HepG2 (cell line): ENCODE results near the gene HECTD2. TPM values are rescaled to one million over a fixed set of nuclear protein-coding genes. Genes with fewer than 3 reads are reported as not detected.

Source experiments
- ATAC-seq: fragments of 200-7000 bp; cut with Tn5 transposase; 3 replicates; pipeline ENCODE4 v1.9.1; 2020; ENCODE audit warnings: mild to moderate bottlenecking, moderate library complexity
- BruUV-seq: library from RNA; stranded (reverse); fragments of 400-500 nt; replicated peaks from 2 replicates; lab custom pipeline; 2021; lab: Mats Ljungman, UMichigan
- CTCF ChIA-PET: fragments of 300-600 bp; formaldehyde crosslinking; extraction: SDS; loops from one replicate; lab custom pipeline; 2021; ENCODE audit warnings: low total read pairs, inconsistent platforms, low intra/inter-chr PET ratio; lab: Yijun Ruan, JAX
- POLR2A ChIA-PET: fragments of 350-600 bp; sonication (Branson Sonifier 250); formaldehyde crosslinking; loops from one replicate; lab custom pipeline; 2020; ENCODE audit warnings: antibody characterized with exemption, inconsistent platforms; lab: Yijun Ruan, JAX
- DNase-seq: peaks from one replicate; pipeline ENCODE4 v3.0.0-alpha.2; 2015; ENCODE audit warnings: low spot score
- FAIRE-seq: peaks from 3 replicates; lab custom pipeline; 2011; peaks lifted over from hg19 to GRCh38; lab: Jason Lieb, UNC
- H2AFZ ChIP-seq: one replicate; pipeline ENCODE4 v1.6.1; 2011; ENCODE audit warnings: low read length, inconsistent platforms
- H3K27ac ChIP-seq: fragments of 300-600 bp; 3 replicates; pipeline ENCODE4 v1.8.0; 2011; ENCODE audit warnings: mixed run types, mild to moderate bottlenecking, mixed read lengths, low read length, inconsistent platforms; ENCODE audit not compliant: insufficient read depth; ENCODE audit errors: extremely low read length
- H3K27me3 ChIP-seq, 2 experiments: fragments of 200-600 bp in 1 of 2; 2 replicates in 1 of 2; 3 replicates in 1 of 2; pipeline versions ENCODE4 v1.6.0 to v1.8.0; 2011; ENCODE audit warnings: low read length in 2 of 2, mild to moderate bottlenecking in 2 of 2, moderate library complexity in 2 of 2, inconsistent platforms in 1 of 2; ENCODE audit not compliant: insufficient read depth in 2 of 2, control insufficient read depth in 1 of 2
- H3K36me3 ChIP-seq, 2 experiments: fragments of 200-600 bp in 1 of 2; replicated peaks in 1 of 2; 2 replicates in 1 of 2; 3 replicates in 1 of 2; pipeline versions ENCODE4 v1.5.1 to v1.8.0; 2011; ENCODE audit warnings: low read length in 2 of 2, inconsistent platforms in 1 of 2; ENCODE audit not compliant: insufficient read depth in 2 of 2, control insufficient read depth in 1 of 2
- H3K4me1 ChIP-seq: 2 replicates; pipeline ENCODE4 v1.5.1; 2012; ENCODE audit warnings: low read length, inconsistent platforms; ENCODE audit not compliant: insufficient read depth
- H3K4me2 ChIP-seq: 2 replicates; pipeline ENCODE4 v1.6.0; 2011; ENCODE audit warnings: low read depth, low read length, inconsistent platforms
- H3K4me3 ChIP-seq, 3 experiments: fragments of 200-600 bp in 1 of 3; sonication (generic), shearing (Covaris generic) in 1 of 3; replicated peaks in 1 of 3; 2 replicates each; pipeline ENCODE4 v1.5.1; 2011 to 2016; ENCODE audit warnings: low read length in 3 of 3, inconsistent platforms in 2 of 3, low read depth in 2 of 3, mild to moderate bottlenecking in 2 of 3, control low read depth in 1 of 3, mixed read lengths in 1 of 3; ENCODE audit not compliant: insufficient read depth in 1 of 3
- H3K79me2 ChIP-seq: one replicate; pipeline ENCODE4 v1.6.1; 2011; ENCODE audit warnings: low read length, inconsistent platforms; ENCODE audit not compliant: insufficient read depth
- H3K9ac ChIP-seq: 2 replicates; pipeline ENCODE4 v1.6.0; 2011; ENCODE audit warnings: mild to moderate bottlenecking, low read depth, low read length, inconsistent platforms; ENCODE audit not compliant: insufficient read depth
- H3K9me3 ChIP-seq: 2 replicates; pipeline ENCODE4 v1.5.1; 2012; ENCODE audit warnings: mild to moderate bottlenecking, low read length
- H4K20me1 ChIP-seq: 2 replicates; pipeline ENCODE4 v1.6.0; 2011; ENCODE audit warnings: inconsistent platforms, mild to moderate bottlenecking, low read length, moderate library complexity; ENCODE audit not compliant: insufficient read depth
- FOXM1 ChIP-seq: sonication (generic); formaldehyde crosslinking; IDR thresholded peaks from 2 replicates; pipeline ENCODE4 v1.5.0; 2020; ENCODE audit warnings: missing genetic modification reagents
- HNRNPL ChIP-seq: fragments of 200-400 bp; formaldehyde crosslinking; IDR thresholded peaks from 2 replicates; pipeline ENCODE4 v1.6.1; 2017; ENCODE audit warnings: mild to moderate bottlenecking, low read depth, low read length
- MLXIP ChIP-seq: sonication (generic); formaldehyde crosslinking; IDR thresholded peaks from 2 replicates; pipeline ENCODE4 v1.9.0; 2021; ENCODE audit warnings: missing genetic modification reagents, borderline replicate concordance
- NFE2L2 ChIP-seq: fragments of 150-350 bp; IDR thresholded peaks from 2 replicates; pipeline ENCODE4 v1.6.1; 2014; ENCODE audit warnings: low read length
- PAF1 ChIP-seq: IDR thresholded peaks from 2 replicates; pipeline ENCODE4 v1.6.1; 2016; ENCODE audit warnings: missing genetic modification reagents, missing compliant biosample characterization
- PHF21A ChIP-seq: sonication (generic); formaldehyde crosslinking; IDR thresholded peaks from 2 replicates; pipeline ENCODE4 v1.5.0; 2020; ENCODE audit warnings: mild to moderate bottlenecking, missing genetic modification reagents
- SP1 ChIP-seq, 2 experiments: fragments of 450-650 bp in 1 of 2; sonication (generic) in 1 of 2; formaldehyde crosslinking in 1 of 2; IDR thresholded peaks; 2 replicates each; pipeline versions ENCODE4 v1.4.0 to v1.6.1; 2016 to 2020; ENCODE audit warnings: missing genetic modification reagents in 1 of 2
- SRSF1 ChIP-seq: fragments of 200-400 bp; formaldehyde crosslinking; optimal IDR thresholded peaks from 2 replicates; pipeline ENCODE3; 2017; ENCODE audit warnings: mild to moderate bottlenecking, low read depth, low read length, moderate library complexity
- ZNF564 ChIP-seq: sonication (generic); formaldehyde crosslinking; IDR thresholded peaks from 2 replicates; pipeline ENCODE4 v1.8.1; 2023; ENCODE audit warnings: mild to moderate bottlenecking, missing genetic modification reagents
- ZNF607 ChIP-seq: sonication (generic); formaldehyde crosslinking; IDR thresholded peaks from 2 replicates; pipeline ENCODE4 v1.5.1; 2020; ENCODE audit warnings: missing genetic modification reagents, mild to moderate bottlenecking, borderline replicate concordance
- WGBS: methylation state at CpG from one replicate; pipeline ENCODE4 v1.1.6; 2017; ENCODE audit warnings: low lambda C conversion rate; 5-methylcytosine and 5-hydroxymethylcytosine counted together
- in situ Hi-C: cut with HindIII; loops from 2 replicates; pipeline ENCODE4 v1.10.0; 2017; ENCODE audit warnings: low pct_unique_long_range_greater_than_20kb; ENCODE audit not compliant: extremely low pct_ligation_motif_present
- intact Hi-C: fragments of 100-400 bp; cut with micrococcal nuclease; formaldehyde crosslinking; loops from one replicate; pipeline ENCODE4 v1.10.0; 2022; ENCODE audit not compliant: unreplicated experiment
- polyA plus RNA-seq, 8 experiments: library from polyadenylated mRNA; depleted of rRNA in 3 of 8; stranded (reverse) in 7 of 8; unstranded in 1 of 8; fragments of >200 nt; fragmentation: Illumina TruSeq in 4 of 8; extraction: Trizol in 4 of 8; gene quantifications; 2 replicates each; pipeline versions ENCODE4 v1.2.1 to v1.2.3, GENCODE V29; 2011 to 2016; ENCODE audit warnings: low read depth in 4 of 8, missing spikeins in 1 of 8, mixed read lengths in 1 of 8; ENCODE audit not compliant: insufficient read depth in 1 of 8
- total RNA-seq, 5 experiments: library from RNA; depleted of rRNA; stranded (reverse); fragments of >200 nt; fragmentation: Illumina TruSeq; extraction: Trizol; gene quantifications; 2 replicates each; pipeline ENCODE4 v1.2.3, GENCODE V29; 2016; ENCODE audit warnings: low read depth in 1 of 5
- TF ChIP-seq, protein P1 (sequence below): sonication (generic); formaldehyde crosslinking; IDR thresholded peaks from 2 replicates; pipeline ENCODE4 v1.5.0; 2020; ENCODE audit warnings: mild to moderate bottlenecking, missing genetic modification reagents, borderline replicate concordance
- TF ChIP-seq, protein P2 (sequence below): sonication (generic); formaldehyde crosslinking; IDR thresholded peaks from 2 replicates; pipeline ENCODE4 v1.4.0; 2020; ENCODE audit warnings: missing genetic modification reagents

The HECTD2 gene
- total and polyA plus RNA-seq, 2 of the 13 experiments (the other 11 are each of a cell fraction or from before 2014, with no cell fraction given): 3.2 to 5.2 TPM

- no peaks in the 10 kb centered on the region for H3K27me3 ChIP-seq
- POLR2A ChIA-PET: no interaction called here
- DNase-seq (no peak), FAIRE-seq (no peak), ATAC-seq (no peak)
- H2AFZ ChIP-seq: no peak overlapping the region
- in situ Hi-C loops (no loop called here), intact Hi-C loops (no loop called here)
- TF ChIP-seq SRSF1 (no peak), PHF21A (CRISPR knock-in tag) (no peak), SP1 (IDR thresholded peaks at IDR 0.05) (no peak), SP1 (CRISPR knock-in tag; IDR thresholded peaks at IDR 0.05) (no peak), HNRNPL (no peak), ZNF607 (CRISPR knock-in tag) (no peak), FOXM1 (CRISPR knock-in tag) (no peak), ZNF564 (CRISPR knock-in tag) (no peak), PAF1 (CRISPR knock-in tag) (no peak), NFE2L2 (no peak), MLXIP (CRISPR knock-in tag) (no peak)
- TF ChIP-seq, protein P1, sequence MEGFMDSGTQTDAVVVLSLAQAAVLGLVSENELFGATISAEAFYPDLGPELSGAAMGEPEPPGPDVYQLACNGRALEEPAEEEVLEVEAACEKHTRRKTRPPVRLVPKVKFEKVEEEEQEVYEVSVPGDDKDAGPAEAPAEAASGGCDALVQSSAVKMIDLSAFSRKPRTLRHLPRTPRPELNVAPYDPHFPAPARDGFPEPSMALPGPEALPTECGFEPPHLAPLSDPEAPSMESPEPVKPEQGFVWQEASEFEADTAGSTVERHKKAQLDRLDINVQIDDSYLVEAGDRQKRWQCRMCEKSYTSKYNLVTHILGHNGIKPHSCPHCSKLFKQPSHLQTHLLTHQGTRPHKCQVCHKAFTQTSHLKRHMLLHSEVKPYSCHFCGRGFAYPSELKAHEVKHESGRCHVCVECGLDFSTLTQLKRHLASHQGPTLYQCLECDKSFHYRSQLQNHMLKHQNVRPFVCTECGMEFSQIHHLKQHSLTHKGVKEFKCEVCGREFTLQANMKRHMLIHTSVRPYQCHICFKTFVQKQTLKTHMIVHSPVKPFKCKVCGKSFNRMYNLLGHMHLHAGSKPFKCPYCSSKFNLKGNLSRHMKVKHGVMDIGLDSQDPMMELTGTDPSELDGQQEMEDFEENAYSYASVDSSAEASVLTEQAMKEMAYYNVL: no peak
- TF ChIP-seq, protein P2, sequence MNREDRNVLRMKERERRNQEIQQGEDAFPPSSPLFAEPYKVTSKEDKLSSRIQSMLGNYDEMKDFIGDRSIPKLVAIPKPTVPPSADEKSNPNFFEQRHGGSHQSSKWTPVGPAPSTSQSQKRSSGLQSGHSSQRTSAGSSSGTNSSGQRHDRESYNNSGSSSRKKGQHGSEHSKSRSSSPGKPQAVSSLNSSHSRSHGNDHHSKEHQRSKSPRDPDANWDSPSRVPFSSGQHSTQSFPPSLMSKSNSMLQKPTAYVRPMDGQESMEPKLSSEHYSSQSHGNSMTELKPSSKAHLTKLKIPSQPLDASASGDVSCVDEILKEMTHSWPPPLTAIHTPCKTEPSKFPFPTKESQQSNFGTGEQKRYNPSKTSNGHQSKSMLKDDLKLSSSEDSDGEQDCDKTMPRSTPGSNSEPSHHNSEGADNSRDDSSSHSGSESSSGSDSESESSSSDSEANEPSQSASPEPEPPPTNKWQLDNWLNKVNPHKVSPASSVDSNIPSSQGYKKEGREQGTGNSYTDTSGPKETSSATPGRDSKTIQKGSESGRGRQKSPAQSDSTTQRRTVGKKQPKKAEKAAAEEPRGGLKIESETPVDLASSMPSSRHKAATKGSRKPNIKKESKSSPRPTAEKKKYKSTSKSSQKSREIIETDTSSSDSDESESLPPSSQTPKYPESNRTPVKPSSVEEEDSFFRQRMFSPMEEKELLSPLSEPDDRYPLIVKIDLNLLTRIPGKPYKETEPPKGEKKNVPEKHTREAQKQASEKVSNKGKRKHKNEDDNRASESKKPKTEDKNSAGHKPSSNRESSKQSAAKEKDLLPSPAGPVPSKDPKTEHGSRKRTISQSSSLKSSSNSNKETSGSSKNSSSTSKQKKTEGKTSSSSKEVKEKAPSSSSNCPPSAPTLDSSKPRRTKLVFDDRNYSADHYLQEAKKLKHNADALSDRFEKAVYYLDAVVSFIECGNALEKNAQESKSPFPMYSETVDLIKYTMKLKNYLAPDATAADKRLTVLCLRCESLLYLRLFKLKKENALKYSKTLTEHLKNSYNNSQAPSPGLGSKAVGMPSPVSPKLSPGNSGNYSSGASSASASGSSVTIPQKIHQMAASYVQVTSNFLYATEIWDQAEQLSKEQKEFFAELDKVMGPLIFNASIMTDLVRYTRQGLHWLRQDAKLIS (CRISPR knock-in tag): no peak
- no peak overlapping the region for H3K27ac ChIP-seq
- peaks cover 10% of the 10 kb centered on the region for H3K9me3 ChIP-seq
- no peak overlapping the region for H3K4me2 ChIP-seq
- H3K36me3 ChIP-seq: no peaks in the 10 kb centered on the region
- no peaks in the 10 kb centered on the region for H4K20me1 ChIP-seq
- BruUV-seq: no TSS peak
- H3K79me2 ChIP-seq: no peaks in the 10 kb centered on the region
- peaks cover 48% of the 10 kb centered on the region for H3K4me1 ChIP-seq
- CTCF ChIA-PET: no interaction called here
- no peak overlapping the region for H3K4me3 ChIP-seq
- 89% methylated on average over 3 of the region's 3 CpGs for WGBS
- H3K9ac ChIP-seq: no peak overlapping the region
These were observed 153.9 kb downstream of the HECTD2 start for GRCh38 chr10:91564026-91564425.
